GM12873 (cell line): Measurements from ENCODE around the gene SOX9.

Source experiments
- TF ChIP-seq, protein P1 (sequence below): IDR thresholded peaks from 2 replicates; pipeline ENCODE4 v1.5.1; 2012; ENCODE audit warnings: low read depth, mild to moderate bottlenecking, moderate library complexity, low read length, control low read depth; ENCODE audit not compliant: insufficient read depth; ENCODE audit errors: missing control alignments

SOX9 gene

DNA sequence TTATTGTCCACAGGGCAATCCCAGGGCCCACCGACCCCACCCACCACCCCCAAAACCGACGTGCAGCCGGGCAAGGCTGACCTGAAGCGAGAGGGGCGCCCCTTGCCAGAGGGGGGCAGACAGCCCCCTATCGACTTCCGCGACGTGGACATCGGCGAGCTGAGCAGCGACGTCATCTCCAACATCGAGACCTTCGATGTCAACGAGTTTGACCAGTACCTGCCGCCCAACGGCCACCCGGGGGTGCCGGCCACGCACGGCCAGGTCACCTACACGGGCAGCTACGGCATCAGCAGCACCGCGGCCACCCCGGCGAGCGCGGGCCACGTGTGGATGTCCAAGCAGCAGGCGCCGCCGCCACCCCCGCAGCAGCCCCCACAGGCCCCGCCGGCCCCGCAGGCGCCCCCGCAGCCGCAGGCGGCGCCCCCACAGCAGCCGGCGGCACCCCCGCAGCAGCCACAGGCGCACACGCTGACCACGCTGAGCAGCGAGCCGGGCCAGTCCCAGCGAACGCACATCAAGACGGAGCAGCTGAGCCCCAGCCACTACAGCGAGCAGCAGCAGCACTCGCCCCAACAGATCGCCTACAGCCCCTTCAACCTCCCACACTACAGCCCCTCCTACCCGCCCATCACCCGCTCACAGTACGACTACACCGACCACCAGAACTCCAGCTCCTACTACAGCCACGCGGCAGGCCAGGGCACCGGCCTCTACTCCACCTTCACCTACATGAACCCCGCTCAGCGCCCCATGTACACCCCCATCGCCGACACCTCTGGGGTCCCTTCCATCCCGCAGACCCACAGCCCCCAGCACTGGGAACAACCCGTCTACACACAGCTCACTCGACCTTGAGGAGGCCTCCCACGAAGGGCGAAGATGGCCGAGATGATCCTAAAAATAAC is 3.0 kb downstream of the SOX9 start:
- TF ChIP-seq, protein P1, sequence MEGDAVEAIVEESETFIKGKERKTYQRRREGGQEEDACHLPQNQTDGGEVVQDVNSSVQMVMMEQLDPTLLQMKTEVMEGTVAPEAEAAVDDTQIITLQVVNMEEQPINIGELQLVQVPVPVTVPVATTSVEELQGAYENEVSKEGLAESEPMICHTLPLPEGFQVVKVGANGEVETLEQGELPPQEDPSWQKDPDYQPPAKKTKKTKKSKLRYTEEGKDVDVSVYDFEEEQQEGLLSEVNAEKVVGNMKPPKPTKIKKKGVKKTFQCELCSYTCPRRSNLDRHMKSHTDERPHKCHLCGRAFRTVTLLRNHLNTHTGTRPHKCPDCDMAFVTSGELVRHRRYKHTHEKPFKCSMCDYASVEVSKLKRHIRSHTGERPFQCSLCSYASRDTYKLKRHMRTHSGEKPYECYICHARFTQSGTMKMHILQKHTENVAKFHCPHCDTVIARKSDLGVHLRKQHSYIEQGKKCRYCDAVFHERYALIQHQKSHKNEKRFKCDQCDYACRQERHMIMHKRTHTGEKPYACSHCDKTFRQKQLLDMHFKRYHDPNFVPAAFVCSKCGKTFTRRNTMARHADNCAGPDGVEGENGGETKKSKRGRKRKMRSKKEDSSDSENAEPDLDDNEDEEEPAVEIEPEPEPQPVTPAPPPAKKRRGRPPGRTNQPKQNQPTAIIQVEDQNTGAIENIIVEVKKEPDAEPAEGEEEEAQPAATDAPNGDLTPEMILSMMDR: no peak

DNA sequence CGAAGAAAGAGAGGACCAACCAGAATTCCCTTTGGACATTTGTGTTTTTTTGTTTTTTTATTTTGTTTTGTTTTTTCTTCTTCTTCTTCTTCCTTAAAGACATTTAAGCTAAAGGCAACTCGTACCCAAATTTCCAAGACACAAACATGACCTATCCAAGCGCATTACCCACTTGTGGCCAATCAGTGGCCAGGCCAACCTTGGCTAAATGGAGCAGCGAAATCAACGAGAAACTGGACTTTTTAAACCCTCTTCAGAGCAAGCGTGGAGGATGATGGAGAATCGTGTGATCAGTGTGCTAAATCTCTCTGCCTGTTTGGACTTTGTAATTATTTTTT is 3.6 kb downstream of the SOX9 start:
- TF ChIP-seq, protein P1: no peak

DNA sequence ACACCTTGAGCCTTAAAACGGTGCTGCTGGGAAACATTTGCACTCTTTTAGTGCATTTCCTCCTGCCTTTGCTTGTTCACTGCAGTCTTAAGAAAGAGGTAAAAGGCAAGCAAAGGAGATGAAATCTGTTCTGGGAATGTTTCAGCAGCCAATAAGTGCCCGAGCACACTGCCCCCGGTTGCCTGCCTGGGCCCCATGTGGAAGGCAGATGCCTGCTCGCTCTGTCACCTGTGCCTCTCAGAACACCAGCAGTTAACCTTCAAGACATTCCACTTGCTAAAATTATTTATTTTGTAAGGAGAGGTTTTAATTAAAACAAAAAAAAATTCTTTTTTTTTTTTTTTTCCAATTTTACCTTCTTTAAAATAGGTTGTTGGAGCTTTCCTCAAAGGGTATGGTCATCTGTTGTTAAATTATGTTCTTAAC is 4.4 kb downstream of the SOX9 start:
- TF ChIP-seq, protein P1: no peak

DNA sequence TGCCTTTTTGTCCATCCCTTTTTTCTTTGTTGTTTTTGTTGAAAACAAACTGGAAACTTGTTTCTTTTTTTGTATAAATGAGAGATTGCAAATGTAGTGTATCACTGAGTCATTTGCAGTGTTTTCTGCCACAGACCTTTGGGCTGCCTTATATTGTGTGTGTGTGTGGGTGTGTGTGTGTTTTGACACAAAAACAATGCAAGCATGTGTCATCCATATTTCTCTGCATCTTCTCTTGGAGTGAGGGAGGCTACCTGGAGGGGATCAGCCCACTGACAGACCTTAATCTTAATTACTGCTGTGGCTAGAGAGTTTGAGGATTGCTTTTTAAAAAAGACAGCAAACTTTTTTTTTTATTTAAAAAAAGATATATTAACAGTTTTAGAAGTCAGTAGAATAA is 4.9 kb downstream of the SOX9 start:
- TF ChIP-seq, protein P1: no peak

DNA sequence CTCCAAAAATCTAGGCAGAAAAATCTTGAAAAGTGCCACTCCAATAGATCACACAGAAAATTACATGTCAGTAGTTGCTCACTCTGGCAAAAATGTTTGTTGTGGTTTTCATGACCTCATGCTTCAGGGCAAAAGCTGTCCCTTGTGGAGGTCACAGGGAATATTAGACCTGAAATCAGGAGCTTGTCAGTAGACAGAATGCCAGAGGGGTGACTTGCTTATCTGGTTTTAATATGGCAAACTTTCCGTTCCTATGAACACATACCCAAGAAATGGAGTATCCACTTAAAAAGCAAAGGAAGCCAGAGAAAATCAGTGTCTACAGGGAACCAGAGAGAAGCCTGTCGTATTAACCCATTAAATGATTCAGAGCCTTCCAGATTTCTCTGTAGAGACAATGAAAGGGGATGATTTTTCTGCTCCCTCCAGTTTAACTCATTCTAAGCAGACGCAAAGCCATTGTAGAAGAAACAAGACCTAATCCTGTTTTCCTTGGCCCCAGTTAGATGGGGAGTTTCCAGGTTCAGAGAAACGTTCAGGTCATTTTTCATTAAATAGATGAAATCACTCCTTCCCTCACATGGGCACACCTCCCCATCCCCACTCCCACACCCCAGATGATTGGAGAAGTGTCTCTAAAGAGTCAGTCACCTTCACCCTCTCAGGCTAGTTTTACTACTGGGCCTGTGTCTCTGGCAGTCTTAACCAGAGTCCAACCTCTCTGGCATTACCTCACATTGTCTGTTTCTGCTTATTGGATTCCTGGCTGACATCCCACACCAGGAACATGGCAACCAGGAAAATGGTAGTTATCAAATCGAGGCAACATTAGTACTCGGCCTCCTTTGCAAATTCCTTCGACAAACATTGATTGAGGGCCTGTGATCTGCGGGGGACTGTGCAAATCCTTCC is 6.0 kb downstream of the SOX9 start:
- TF ChIP-seq, protein P1: no peak

DNA sequence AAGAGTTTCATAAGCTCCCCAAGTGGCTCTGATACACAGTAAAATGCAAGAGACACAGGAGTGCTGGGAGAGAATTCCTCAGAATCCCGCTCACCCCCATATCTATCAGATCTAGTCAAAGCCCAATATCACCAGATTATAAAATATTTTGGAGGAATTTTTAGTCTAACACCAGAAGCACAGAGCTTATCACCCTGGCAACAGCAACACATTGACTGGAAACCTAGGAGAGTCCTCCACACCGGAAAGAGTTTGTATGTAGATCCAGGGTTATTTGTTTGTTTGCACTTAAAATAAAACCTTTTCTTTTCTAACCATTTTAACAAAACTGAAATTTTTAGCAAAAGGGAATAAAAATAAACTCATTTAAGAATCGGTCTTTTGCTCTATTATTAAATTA is 7.2 kb downstream of the SOX9 start:
- TF ChIP-seq, protein P1: no peak
